Retina (tissue), 1 donor: ENCODE measurements around the gene RASA1.
A peak's percentile ranks its signal among the peaks of the same experiment; 100 is the strongest.

Experiments used
- DNase-seq: peaks from one replicate; pipeline ENCODE4 v3.0.0-alpha.2; 2016

The RASA1 gene

GRCh38 chr5:87405472-87406155, 137.9 kb downstream of the RASA1 start:
- DNase-seq = no peak

- no peak for DNase-seq
Measured at GRCh38 chr5:87408204-87408603, 140.5 kb downstream of the RASA1 start.

- no peak for DNase-seq
Measured at GRCh38 chr5:87410931-87411330, 143.2 kb downstream of the RASA1 start.

GRCh38 chr5:87411586-87411972, 143.9 kb downstream of the RASA1 start:
- no peak for DNase-seq

- no peak for DNase-seq
Measured at GRCh38 chr5:87411973-87412629, 144.4 kb downstream of the RASA1 start.

GRCh38 chr5:87412630-87413342, 145.1 kb downstream of the RASA1 start, which contains the start of gene CCNH:
Gene CCNH (minus strand): TSS chr5:87412930. CDS start chr5:87412794, 136 bp downstream.
- peak; percentile 95 for DNase-seq

GRCh38 chr5:87413343-87413645, 145.6 kb downstream of the RASA1 start:
- no peak for DNase-seq

- no peak for DNase-seq
Measured at GRCh38 chr5:87418506-87418905, 150.8 kb downstream of the RASA1 start.

- no peak for DNase-seq
Measured at GRCh38 chr5:87421307-87421706, 153.6 kb downstream of the RASA1 start.

- no peak for DNase-seq
Measured at GRCh38 chr5:87423755-87424154, 156.1 kb downstream of the RASA1 start.

- no peak for DNase-seq
Measured at GRCh38 chr5:87430863-87431457, 163.3 kb downstream of the RASA1 start.

- no peak for DNase-seq
Measured at GRCh38 chr5:87432460-87432859, 164.8 kb downstream of the RASA1 start.

GRCh38 chr5:87433945-87434344, 166.3 kb downstream of the RASA1 start:
- no peak for DNase-seq

- no peak for DNase-seq
Measured at GRCh38 chr5:87434461-87434860, 166.8 kb downstream of the RASA1 start.

- no peak for DNase-seq
Measured at GRCh38 chr5:87435144-87435694, 167.5 kb downstream of the RASA1 start.

GRCh38 chr5:87437724-87438123, 170.0 kb downstream of the RASA1 start:
- DNase-seq = no peak

- DNase-seq = no peak
Measured at GRCh38 chr5:87438231-87438630, 170.5 kb downstream of the RASA1 start.
